Epithelial cell of esophagus (primary cell): ENCODE results near the gene GP5.

ENCODE experiments used
- DNase-seq: peaks from one replicate; pipeline ENCODE4 v3.0.0; 2010; ENCODE audit warnings: low read depth
- H3K4me3 ChIP-seq: 2 replicates; pipeline ENCODE4 v1.5.1; 2011; ENCODE audit warnings: mild to moderate bottlenecking, low read length, control low read depth
- CTCF ChIP-seq: IDR thresholded peaks from 2 replicates; pipeline ENCODE4 v1.5.1; 2011; ENCODE audit warnings: low read depth, mild to moderate bottlenecking, low read length, control low read depth, inconsistent platforms; ENCODE audit not compliant: insufficient read depth; ENCODE audit errors: missing control alignments

Gene GP5

GRCh38 chr3:194373028-194373427 is 26.0 kb downstream of the GP5 start:
- TF ChIP-seq CTCF: no peak
- no peak for DNase-seq
- no peak overlapping the region for H3K4me3 ChIP-seq

DNA sequence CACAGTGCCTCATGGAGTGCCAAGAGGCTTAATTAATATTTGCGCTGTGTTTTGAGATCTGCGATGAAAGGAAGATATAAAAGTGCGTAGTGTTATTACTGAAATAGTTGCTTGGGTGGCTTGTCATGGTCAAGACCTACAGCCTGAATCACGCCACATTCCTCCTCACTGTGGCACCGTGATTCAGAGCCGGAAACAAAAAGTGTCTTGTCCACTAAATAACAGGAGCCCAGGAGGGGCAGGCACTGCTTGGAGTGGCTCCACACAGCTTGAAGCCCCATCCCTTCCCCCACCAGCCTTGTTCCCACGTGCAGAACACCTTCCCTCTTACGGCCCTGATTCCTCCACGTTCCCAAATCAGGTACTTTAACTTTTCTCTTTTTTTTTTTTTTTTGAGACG is 28.3 kb downstream of the GP5 start:
- DNase-seq: peak; percentile 8
- no peak overlapping the region for H3K4me3 ChIP-seq
- TF ChIP-seq CTCF: no peak

GRCh38 chr3:194369522-194370279 is 29.4 kb downstream of the GP5 start, which contains the start of gene LRRC15:
LRRC15 (minus strand) TSS chr3:194369743; CDS start chr3:194361043, 8,700 bp downstream.
- no peak within 1 kb of the TSS for H3K4me3 ChIP-seq
- DNase-seq: peak; percentile 44
- no peak for TF ChIP-seq CTCF

DNA sequence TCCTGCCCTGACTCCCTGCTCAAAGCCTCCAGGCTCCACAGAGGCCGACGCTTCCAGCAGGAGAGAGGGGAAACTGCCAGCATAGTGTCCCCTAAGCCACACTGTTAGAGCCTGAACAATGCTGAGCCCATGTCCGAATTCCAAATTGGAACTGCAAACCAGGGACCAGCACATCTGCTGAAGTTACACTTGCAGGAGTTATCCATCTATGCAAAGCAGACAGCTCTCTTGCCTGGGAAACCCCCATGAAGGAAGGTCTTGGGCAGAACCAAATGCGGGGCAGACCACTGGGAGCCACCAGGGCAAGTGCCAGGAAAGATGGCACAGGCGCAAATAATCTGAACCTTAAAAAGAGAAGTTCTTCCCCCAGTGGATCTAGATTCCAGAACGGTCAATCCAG is 30.1 kb downstream of the GP5 start:
- no peak for TF ChIP-seq CTCF
- H3K4me3 ChIP-seq: no peak overlapping the region
- DNase-seq: no peak

DNA sequence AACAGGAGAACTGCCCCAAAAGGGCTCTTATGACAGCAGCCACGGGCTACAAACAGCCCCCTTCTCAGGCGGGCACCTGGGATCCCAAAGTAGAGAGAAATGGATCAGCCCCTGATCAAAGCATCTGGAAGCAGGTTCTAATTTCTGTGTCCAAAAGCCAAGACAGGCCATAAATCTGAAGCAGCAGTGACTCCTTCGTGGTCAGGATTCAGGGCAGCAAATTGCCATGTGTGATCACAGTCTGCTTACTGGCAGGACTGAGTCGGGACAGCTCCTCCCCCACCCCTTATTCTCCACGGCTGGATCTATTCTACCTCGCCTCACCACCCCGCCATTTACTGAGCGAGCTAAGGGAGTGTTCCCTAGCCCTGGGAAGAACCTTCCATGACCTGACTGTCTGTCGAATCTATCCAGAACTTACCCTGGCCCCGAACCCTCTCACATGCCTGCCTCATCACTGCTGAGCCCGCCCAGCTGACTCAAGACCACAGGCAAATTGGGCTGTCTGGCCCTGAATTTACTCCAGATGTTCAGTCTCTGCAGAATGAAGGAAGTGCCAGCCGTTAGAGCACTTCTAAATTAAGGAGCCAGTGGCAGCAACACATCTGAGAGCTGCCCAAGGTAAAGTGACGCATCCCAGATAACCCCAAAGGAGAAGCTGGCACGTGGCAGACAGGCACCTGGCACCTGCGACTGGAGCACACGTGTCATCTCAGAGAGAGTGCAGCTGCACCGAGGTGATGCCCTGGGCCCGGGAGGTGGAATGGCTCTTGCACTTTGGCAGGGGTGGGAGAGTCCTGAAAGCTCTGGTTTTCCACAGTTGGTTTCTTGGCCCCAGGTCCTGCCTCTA is 30.8 kb downstream of the GP5 start:
- H3K4me3 ChIP-seq: no peak overlapping the region
- no peak for TF ChIP-seq CTCF
- DNase-seq: no peak

- H3K4me3 ChIP-seq: no peak overlapping the region
- no peak for DNase-seq
- no peak for TF ChIP-seq CTCF
Measured at GRCh38 chr3:194365978-194366490, 33.0 kb downstream of the GP5 start.

- TF ChIP-seq CTCF: no peak
- H3K4me3 ChIP-seq: no peak overlapping the region
- no peak for DNase-seq
Measured at GRCh38 chr3:194365526-194365925, 33.5 kb downstream of the GP5 start.
